Lung (tissue), 12 donors: ENCODE measurements around the gene ACTN4. TPM values are rescaled to one million over a fixed set of nuclear protein-coding genes. Genes with fewer than 3 reads are reported as not detected.

Source experiments
- ATAC-seq: fragments of 200-7000 bp; cut with Tn5 transposase; one replicate; pipeline ENCODE4 v1.9.1; 2020; ENCODE audit warnings: moderate number of reproducible peaks; ENCODE audit not compliant: insufficient read depth, low FRiP score
- DNase-seq, 3 donors: peaks; one replicate each; pipeline ENCODE4 v3.0.0-alpha.2; 2013 to 2017
- H3K27ac ChIP-seq, 2 donors: one replicate each; pipeline ENCODE4 v1.5.1; 2013; ENCODE audit warnings: mild to moderate bottlenecking in 2 of 2, moderate library complexity in 2 of 2, control low read depth in 1 of 2, inconsistent platforms in 1 of 2, low read depth in 1 of 2, low read length in 1 of 2
- H3K27me3 ChIP-seq, 3 donors: one replicate each; pipeline ENCODE4 v1.5.1; 2013; ENCODE audit warnings: low read length in 2 of 3; ENCODE audit not compliant: control insufficient read depth in 3 of 3, insufficient read depth in 3 of 3
- H3K36me3 ChIP-seq, 4 donors: one replicate each; pipeline ENCODE4 v1.5.1; 2013; ENCODE audit warnings: low read length in 4 of 4, mild to moderate bottlenecking in 1 of 4, moderate library complexity in 1 of 4; ENCODE audit not compliant: control insufficient read depth in 4 of 4, insufficient read depth in 4 of 4
- H3K4me1 ChIP-seq, 5 donors: one replicate each; pipeline ENCODE4 v1.5.1; 2013; ENCODE audit warnings: low read length in 5 of 5, mild to moderate bottlenecking in 2 of 5, moderate library complexity in 1 of 5; ENCODE audit not compliant: control insufficient read depth in 5 of 5, insufficient read depth in 5 of 5
- H3K4me3 ChIP-seq: one replicate; pipeline ENCODE4 v1.5.1; 2013; ENCODE audit warnings: mild to moderate bottlenecking, control low read depth, moderate library complexity
- H3K9ac ChIP-seq, 2 donors: one replicate each; pipeline ENCODE4 v1.5.1; 2013; ENCODE audit warnings: low read length in 2 of 2, control low read depth in 1 of 2; ENCODE audit not compliant: insufficient read depth in 1 of 2
- H3K9me3 ChIP-seq, 4 donors: one replicate each; pipeline ENCODE4 v1.5.1; 2013; ENCODE audit warnings: low read length in 3 of 4, mild to moderate bottlenecking in 1 of 4, moderate library complexity in 1 of 4; ENCODE audit not compliant: control insufficient read depth in 4 of 4, insufficient read depth in 3 of 4
- CTCF ChIP-seq: IDR thresholded peaks from 2 replicates; pipeline ENCODE4 v1.5.1; 2012; ENCODE audit warnings: mild to moderate bottlenecking; ENCODE audit errors: control extremely low read depth, extremely low read depth
- WGBS, 2 donors: extraction: QIAGEN DNeasy Blood & Tissue Kit; methylation state at CpG; one replicate each; pipeline ENCODE4 v1.1.7; 2013; 5-methylcytosine and 5-hydroxymethylcytosine counted together
- polyA plus RNA-seq, 2 donors: library from polyadenylated mRNA; stranded (reverse); fragments of 200-250 nt; gene quantifications; one replicate each; pipeline ENCODE4 v1.2.1, GENCODE V29; 2013
- total RNA-seq, 2 donors: library from RNA; depleted of rRNA in 1 of 2; stranded (reverse); fragments of >200 nt in 1 of 2; gene quantifications; one replicate each; pipeline ENCODE4 v1.2.1, GENCODE V29; 2014 to 2021
- donor health status: control.
- donor health status: control.
- donor health status: Bipolar disorder and iron deficiency.
- donor health status: healthy.
- donor health status: DM: yes; HTN: yes; CAD: no.

ACTN4 gene
- total and polyA plus RNA-seq, 4 donors = 229 to 552 (median 367) TPM

DNA sequence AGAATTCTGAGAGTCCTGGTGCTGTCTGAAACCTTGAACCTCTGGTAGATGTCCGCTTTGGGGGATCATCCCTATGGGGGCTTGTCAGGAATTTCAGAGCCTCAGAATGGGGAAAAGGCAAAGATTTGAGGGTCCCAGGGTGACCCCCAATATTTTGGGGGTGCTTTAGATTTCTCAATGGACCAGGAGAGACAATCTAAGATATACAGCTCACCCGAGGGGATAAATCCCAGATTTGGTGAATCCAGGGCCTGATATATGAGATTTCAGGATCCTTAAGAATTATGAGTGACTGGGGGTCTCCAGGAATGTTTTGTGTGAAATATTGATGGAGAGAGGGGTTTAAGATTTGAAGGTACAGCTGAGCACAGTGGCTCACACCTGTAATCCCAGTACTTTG is 93.5 kb downstream of the ACTN4 start:
- TF ChIP-seq CTCF = no peak
- Histone ChIP-seq H3K36me3 (no peaks in the 10 kb centered on the region), H3K9ac (no peak overlapping the region), H3K9me3 (no peaks in the 10 kb centered on the region), H3K4me1 (peaks cover 0 to 3% (median 0%) of the 10 kb centered on the region in 5 donors), H3K4me3 (no peak overlapping the region), H3K27ac (no peak overlapping the region), H3K27me3 (peaks cover 0 to 3% (median 0%) of the 10 kb centered on the region in 3 donors)
- DNase-seq = no peak
- no peak for ATAC-seq
- WGBS, 2 donors = 98 to 100% methylated on average over 2 of the region's 2 CpGs

GRCh38 chr19:38741670-38742069 is 94.2 kb downstream of the ACTN4 start:
- TF ChIP-seq CTCF = no peak
- no peak overlapping the region for H3K9ac ChIP-seq
- H3K4me1 ChIP-seq = no peaks in the 10 kb centered on the region
- H3K36me3 ChIP-seq = no peaks in the 10 kb centered on the region
- H3K27me3 ChIP-seq = peaks cover 0 to 2% (median 0%) of the 10 kb centered on the region in 3 donors
- ATAC-seq (no peak), DNase-seq (no peak)
- no peak overlapping the region for H3K4me3 ChIP-seq
- no peaks in the 10 kb centered on the region for H3K9me3 ChIP-seq
- no peak overlapping the region for H3K27ac ChIP-seq
- WGBS, 2 donors = 95 to 97% methylated on average over 15 of the region's 15 CpGs

GRCh38 chr19:38742296-38742695 is 94.8 kb downstream of the ACTN4 start:
- H3K27me3 ChIP-seq = no peaks in the 10 kb centered on the region
- DNase-seq (no peak), ATAC-seq (no peak)
- no peaks in the 10 kb centered on the region for H3K9me3 ChIP-seq
- no peak overlapping the region for H3K9ac ChIP-seq
- WGBS, 2 donors = 95% methylated on average over 9 of the region's 9 CpGs
- no peak for TF ChIP-seq CTCF
- H3K4me3 ChIP-seq = no peak overlapping the region
- H3K36me3 ChIP-seq = no peaks in the 10 kb centered on the region
- H3K27ac ChIP-seq = no peak overlapping the region
- H3K4me1 ChIP-seq = no peaks in the 10 kb centered on the region

GRCh38 chr19:38742906-38743305 is 95.5 kb downstream of the ACTN4 start:
- no peak for DNase-seq
- ATAC-seq = no peak
- 86 to 92% methylated on average over 6 of the region's 6 CpGs for WGBS, 2 donors

More at GRCh38 chr19:38742906-38743305, 95.5 kb downstream of the ACTN4 start:
- H3K27ac ChIP-seq = no peak overlapping the region
- no peak overlapping the region for H3K9ac ChIP-seq
- H3K4me1 ChIP-seq = no peaks in the 10 kb centered on the region
- no peaks in the 10 kb centered on the region for H3K36me3 ChIP-seq
- no peaks in the 10 kb centered on the region for H3K9me3 ChIP-seq
- no peak for TF ChIP-seq CTCF
- no peaks in the 10 kb centered on the region for H3K27me3 ChIP-seq
- no peak overlapping the region for H3K4me3 ChIP-seq
